ENCODE measurements around the gene VAV2.

The VAV2 gene

DNA sequence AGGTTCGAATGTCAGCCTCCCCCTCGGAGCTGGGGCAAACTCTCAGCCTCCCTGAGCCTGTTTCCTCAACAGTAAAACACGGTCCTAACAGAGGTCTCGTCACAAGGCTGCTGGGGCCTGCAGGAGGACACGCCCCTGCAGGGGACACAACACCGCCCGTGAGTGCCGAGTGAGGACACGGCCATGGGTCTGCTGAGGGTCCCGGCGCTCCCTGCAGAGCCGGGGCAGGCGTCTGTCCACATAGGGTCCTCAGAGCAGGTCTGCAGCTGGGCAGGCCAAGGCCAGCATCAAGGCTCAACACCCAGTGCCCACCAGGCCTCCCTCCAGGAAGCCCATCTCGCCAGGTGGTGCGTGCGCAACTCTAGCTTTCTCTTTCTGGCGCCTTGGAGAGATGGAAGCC is 125.2 kb downstream of the VAV2 start:
- TF ChIP-seq CTCF (IDR thresholded peaks at IDR 0.05; ENCODE audit: insufficient read depth, low read depth, low read length, missing control alignments): no peak
- no peak for DNase-seq (ENCODE audit: low read depth)
- no peak overlapping the region for H3K4me3 ChIP-seq (ENCODE audit: low read length)

GRCh38 chr9:133864011-133864410 is 128.1 kb downstream of the VAV2 start:
- H3K4me3 ChIP-seq (ENCODE audit: low read length): no peak overlapping the region
- DNase-seq (ENCODE audit: low read depth): peak; percentile 34
- no peak for TF ChIP-seq CTCF (IDR thresholded peaks at IDR 0.05; ENCODE audit: insufficient read depth, low read depth, low read length, missing control alignments)

DNA sequence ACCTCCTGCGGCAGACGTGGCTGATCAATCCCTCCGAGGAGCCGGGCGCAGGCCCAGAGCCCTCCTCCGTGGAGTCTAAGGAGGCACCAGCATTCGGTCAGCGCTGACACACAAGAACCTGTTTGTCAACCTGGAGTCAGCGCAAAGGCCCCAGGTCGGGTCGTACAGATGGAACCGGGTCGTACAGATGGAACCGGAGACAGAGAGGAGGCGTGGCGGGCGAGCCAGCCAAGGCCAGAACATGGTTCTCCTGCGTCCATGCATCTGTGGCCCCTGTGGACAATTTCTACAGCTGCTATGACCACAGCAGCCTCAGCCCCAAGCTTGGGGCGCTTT is 128.9 kb downstream of the VAV2 start:
- no peak overlapping the region for H3K4me3 ChIP-seq (ENCODE audit: low read length)
- TF ChIP-seq CTCF (IDR thresholded peaks at IDR 0.05; ENCODE audit: insufficient read depth, low read depth, low read length, missing control alignments): no peak
- DNase-seq (ENCODE audit: low read depth): no peak

DNA sequence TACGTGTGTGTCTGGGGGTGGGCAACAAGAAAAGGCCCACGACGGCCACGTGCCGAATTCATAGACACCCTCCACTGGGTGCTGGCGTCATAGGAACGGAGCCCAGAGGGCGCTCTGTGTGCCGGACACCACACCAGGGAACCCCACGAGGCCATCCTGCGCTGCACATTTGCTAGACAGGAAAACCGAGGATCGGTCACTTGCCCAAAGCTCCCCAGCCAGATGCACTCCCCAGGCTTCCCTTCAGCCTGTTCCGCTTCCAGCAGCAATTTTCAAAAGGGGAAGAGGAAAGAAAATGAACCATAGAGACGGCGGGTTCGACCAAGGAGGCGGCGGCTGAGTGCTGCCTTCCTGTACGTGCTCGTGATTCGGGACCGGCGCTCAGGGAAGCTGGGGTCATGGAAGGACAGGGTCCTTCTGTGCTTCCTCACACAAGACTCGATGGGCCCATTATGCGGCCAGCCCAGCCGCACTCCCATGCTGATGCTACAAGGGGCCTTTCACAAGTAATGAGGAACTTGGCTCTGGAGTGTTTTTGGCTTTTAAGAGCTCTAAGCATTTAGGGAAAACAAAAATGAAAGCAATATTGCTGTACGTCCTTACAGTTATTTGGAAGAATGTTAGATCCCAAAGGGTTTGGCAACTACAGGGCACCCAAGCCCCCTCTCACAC is 129.4 kb downstream of the VAV2 start:
- DNase-seq (ENCODE audit: low read depth): no peak
- H3K4me3 ChIP-seq (ENCODE audit: low read length): no peak overlapping the region
- no peak for TF ChIP-seq CTCF (IDR thresholded peaks at IDR 0.05; ENCODE audit: insufficient read depth, low read depth, low read length, missing control alignments)

DNA sequence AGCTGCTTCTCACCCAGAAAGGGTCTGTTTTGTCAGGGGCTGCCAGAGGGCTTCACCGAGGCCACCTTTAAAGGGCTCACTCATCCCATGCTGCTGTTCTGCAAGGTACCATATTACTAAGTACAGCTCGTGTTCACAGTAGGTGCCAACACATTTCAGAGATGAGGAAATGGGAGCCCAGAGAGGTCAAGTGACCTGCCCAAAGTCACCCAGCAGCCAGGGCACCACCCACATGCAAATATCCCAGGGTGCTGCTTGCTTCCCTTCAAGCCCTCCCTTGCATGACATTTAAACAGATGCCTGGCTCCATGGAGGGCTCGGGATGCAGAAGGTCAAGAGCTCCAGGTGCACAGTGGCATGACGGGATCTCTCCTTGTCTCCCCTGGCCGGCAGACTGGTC is 130.4 kb downstream of the VAV2 start:
- no peak for TF ChIP-seq CTCF (IDR thresholded peaks at IDR 0.05; ENCODE audit: insufficient read depth, low read depth, low read length, missing control alignments)
- H3K4me3 ChIP-seq (ENCODE audit: low read length): no peak overlapping the region
- no peak for DNase-seq (ENCODE audit: low read depth)

GRCh38 chr9:133861086-133861485 is 131.0 kb downstream of the VAV2 start:
- TF ChIP-seq CTCF (IDR thresholded peaks at IDR 0.05; ENCODE audit: insufficient read depth, low read depth, low read length, missing control alignments): no peak
- DNase-seq (ENCODE audit: low read depth): no peak
- no peak overlapping the region for H3K4me3 ChIP-seq (ENCODE audit: low read length)

GRCh38 chr9:133858771-133859170 is 133.4 kb downstream of the VAV2 start:
- no peak for DNase-seq (ENCODE audit: low read depth)
- no peak overlapping the region for H3K4me3 ChIP-seq (ENCODE audit: low read length)
- no peak for TF ChIP-seq CTCF (IDR thresholded peaks at IDR 0.05; ENCODE audit: insufficient read depth, low read depth, low read length, missing control alignments)
